ENCODE results near the gene XYLT1.

The XYLT1 gene

DNA sequence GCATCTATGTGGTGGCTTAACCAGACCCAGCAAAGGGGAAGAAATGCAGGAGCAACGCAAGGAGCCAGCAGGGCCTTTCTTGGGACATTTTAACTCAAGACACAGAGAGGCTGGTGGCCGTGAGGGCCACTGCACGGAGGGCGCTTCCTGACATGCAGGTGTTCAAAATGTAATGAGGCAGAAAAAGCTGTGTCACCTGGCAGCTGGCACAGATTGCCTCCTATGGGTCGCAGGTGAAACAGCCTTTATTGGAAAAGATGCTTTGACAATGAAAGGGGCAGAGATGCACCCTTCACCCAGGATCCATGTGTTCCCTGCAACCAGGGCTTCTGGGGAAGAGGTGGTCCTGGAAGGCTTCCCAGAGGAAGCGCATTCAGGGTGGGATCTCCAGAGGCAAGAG is 219.3 kb downstream of the XYLT1 start:
- Histone ChIP-seq H3K9me3 (ENCODE audit: insufficient read depth, low read depth, low read length) (no peaks in the 10 kb centered on the region), H3K27me3 (ENCODE audit: insufficient read depth, low read length, poor library complexity, severe bottlenecking) (no peaks in the 10 kb centered on the region), H3F3A (ENCODE audit: low read depth) (no peaks in the 10 kb centered on the region), H3K9me2 (replicated peaks; ENCODE audit: low read depth, low read length) (no peaks in the 10 kb centered on the region), H4K20me1 (ENCODE audit: insufficient read depth, low read length, poor library complexity, severe bottlenecking) (peaks cover 61% of the 10 kb centered on the region), H2AFZ (ENCODE audit: low read length) (no peak overlapping the region), H3K79me2 (ENCODE audit: insufficient read depth, low read length) (peaks cover 95% of the 10 kb centered on the region), H3K9ac (ENCODE audit: low read depth, low read length, poor library complexity, severe bottlenecking) (no peak overlapping the region), H3K4me2 (ENCODE audit: low read depth, low read length, poor library complexity, severe bottlenecking) (no peak overlapping the region), H3K36me3 (ENCODE audit: insufficient read depth, low read length) (peaks cover 86% of the 10 kb centered on the region; the same call in 1 of the 2 replicates), H3K4me1 (ENCODE audit: insufficient read depth, low read length, poor library complexity, severe bottlenecking) (no peaks in the 10 kb centered on the region), H3K4me3 (ENCODE audit: low read length, poor library complexity, severe bottlenecking) (no peak overlapping the region)
- TF ChIP-seq, protein P1, sequence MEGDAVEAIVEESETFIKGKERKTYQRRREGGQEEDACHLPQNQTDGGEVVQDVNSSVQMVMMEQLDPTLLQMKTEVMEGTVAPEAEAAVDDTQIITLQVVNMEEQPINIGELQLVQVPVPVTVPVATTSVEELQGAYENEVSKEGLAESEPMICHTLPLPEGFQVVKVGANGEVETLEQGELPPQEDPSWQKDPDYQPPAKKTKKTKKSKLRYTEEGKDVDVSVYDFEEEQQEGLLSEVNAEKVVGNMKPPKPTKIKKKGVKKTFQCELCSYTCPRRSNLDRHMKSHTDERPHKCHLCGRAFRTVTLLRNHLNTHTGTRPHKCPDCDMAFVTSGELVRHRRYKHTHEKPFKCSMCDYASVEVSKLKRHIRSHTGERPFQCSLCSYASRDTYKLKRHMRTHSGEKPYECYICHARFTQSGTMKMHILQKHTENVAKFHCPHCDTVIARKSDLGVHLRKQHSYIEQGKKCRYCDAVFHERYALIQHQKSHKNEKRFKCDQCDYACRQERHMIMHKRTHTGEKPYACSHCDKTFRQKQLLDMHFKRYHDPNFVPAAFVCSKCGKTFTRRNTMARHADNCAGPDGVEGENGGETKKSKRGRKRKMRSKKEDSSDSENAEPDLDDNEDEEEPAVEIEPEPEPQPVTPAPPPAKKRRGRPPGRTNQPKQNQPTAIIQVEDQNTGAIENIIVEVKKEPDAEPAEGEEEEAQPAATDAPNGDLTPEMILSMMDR (conservative IDR thresholded peaks at IDR 0.05; ENCODE audit: low read length): 0 out of 2 replicates have a peak, but pooled peaks have one; percentile 8
- TF ChIP-seq EZH2phosphoT487 (IDR thresholded peaks at IDR 0.05; ENCODE audit: borderline replicate concordance): no peak

DNA sequence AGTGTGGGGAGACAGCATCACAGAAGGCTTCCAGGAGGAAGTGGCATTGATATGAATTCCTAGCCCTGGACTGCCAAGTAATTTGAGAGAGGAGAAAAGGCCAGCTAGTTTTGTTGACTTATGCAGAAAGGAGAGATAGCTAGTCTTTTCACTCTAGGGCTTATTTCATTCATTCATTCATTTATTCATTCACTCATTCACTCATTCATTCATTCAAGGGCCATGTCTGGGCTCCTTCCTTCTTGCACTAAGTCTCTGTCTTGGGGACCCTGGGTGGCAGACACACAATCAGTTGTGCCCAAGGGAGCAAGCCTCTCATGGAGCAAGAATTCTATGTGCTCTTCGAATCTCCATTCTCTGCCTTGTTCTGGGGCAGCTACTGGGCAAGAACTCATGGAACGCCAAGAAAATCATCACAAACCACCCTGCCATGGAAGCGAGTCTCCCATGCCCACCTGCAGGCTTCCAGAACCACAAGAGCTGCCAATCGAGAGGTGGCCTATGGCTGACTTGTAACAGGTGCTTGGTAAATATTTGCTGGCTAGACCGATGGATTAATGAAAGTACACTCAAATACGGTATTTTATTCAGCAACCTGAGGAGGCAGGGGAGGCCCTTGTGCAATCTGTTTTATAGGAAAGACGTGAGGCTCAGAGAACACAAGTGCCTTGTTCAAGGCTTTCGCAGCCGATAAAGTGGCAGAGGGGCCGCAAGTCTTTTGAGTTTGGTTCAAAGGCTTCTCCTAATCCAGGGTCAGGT is 223.6 kb downstream of the XYLT1 start:
- Histone ChIP-seq H3K36me3 (ENCODE audit: insufficient read depth, low read length) (peaks cover 89% of the 10 kb centered on the region; the same call in 1 of the 2 replicates), H3K4me2 (ENCODE audit: low read depth, low read length, poor library complexity, severe bottlenecking) (no peak overlapping the region), H3F3A (ENCODE audit: low read depth) (no peaks in the 10 kb centered on the region), H3K4me3 (ENCODE audit: low read length, poor library complexity, severe bottlenecking) (no peak overlapping the region), H2AFZ (ENCODE audit: low read length) (no peak overlapping the region), H3K9me2 (replicated peaks; ENCODE audit: low read depth, low read length) (no peaks in the 10 kb centered on the region), H3K9ac (ENCODE audit: low read depth, low read length, poor library complexity, severe bottlenecking) (no peak overlapping the region), H3K27me3 (ENCODE audit: insufficient read depth, low read length, poor library complexity, severe bottlenecking) (no peaks in the 10 kb centered on the region), H3K79me2 (ENCODE audit: insufficient read depth, low read length) (peaks cover 98% of the 10 kb centered on the region), H4K20me1 (ENCODE audit: insufficient read depth, low read length, poor library complexity, severe bottlenecking) (peaks cover 74% of the 10 kb centered on the region), H3K9me3 (ENCODE audit: insufficient read depth, low read depth, low read length) (no peaks in the 10 kb centered on the region), H3K4me1 (ENCODE audit: insufficient read depth, low read length, poor library complexity, severe bottlenecking) (peaks cover 7% of the 10 kb centered on the region)
- TF ChIP-seq, protein P1 (conservative IDR thresholded peaks at IDR 0.05; ENCODE audit: low read length): no peak
- TF ChIP-seq EZH2phosphoT487 (IDR thresholded peaks at IDR 0.05; ENCODE audit: borderline replicate concordance): no peak

DNA sequence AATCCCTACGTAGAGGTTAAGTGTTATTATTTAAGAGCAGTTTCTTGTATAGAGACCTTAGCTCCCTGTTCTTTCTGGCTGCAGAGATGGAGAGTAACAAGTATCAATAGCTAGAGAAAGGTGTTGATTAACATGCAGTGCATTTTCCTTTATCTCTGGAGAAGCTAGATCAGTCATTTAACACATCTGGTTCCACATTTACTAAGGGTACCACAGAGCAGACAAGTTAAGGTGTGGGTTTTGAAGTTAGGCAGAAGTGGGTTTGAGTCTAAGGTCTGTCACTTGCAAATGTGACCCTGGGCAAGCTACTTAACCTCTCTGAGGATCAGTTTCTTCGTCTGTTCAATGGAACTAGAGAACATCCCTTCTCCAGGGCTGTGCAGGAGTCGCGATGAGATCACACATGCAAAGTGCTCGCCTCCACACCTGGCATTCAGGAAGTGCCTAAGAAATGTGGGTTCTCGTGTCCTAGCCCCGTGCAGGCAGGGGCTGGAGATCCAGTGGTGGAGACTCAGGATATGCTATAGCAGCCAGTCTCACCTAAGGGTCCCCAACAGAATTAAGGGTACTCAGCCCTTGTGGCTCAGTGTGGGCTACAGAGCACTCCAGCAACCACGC is 224.4 kb downstream of the XYLT1 start:
- Histone ChIP-seq H3K4me1 (ENCODE audit: insufficient read depth, low read length, poor library complexity, severe bottlenecking) (peaks cover 7% of the 10 kb centered on the region), H3K9me2 (replicated peaks; ENCODE audit: low read depth, low read length) (no peaks in the 10 kb centered on the region), H3K36me3 (ENCODE audit: insufficient read depth, low read length) (peaks cover 84% of the 10 kb centered on the region; the same call in 1 of the 2 replicates), H3F3A (ENCODE audit: low read depth) (no peaks in the 10 kb centered on the region), H4K20me1 (ENCODE audit: insufficient read depth, low read length, poor library complexity, severe bottlenecking) (peaks cover 71% of the 10 kb centered on the region), H3K79me2 (ENCODE audit: insufficient read depth, low read length) (peaks cover 98% of the 10 kb centered on the region), H3K9me3 (ENCODE audit: insufficient read depth, low read depth, low read length) (no peaks in the 10 kb centered on the region), H3K27me3 (ENCODE audit: insufficient read depth, low read length, poor library complexity, severe bottlenecking) (no peaks in the 10 kb centered on the region), H3K9ac (ENCODE audit: low read depth, low read length, poor library complexity, severe bottlenecking) (no peak overlapping the region), H3K4me2 (ENCODE audit: low read depth, low read length, poor library complexity, severe bottlenecking) (no peak overlapping the region), H3K4me3 (ENCODE audit: low read length, poor library complexity, severe bottlenecking) (no peak overlapping the region), H2AFZ (ENCODE audit: low read length) (no peak overlapping the region)
- TF ChIP-seq, protein P1 (conservative IDR thresholded peaks at IDR 0.05; ENCODE audit: low read length): no peak
- no peak for TF ChIP-seq EZH2phosphoT487 (IDR thresholded peaks at IDR 0.05; ENCODE audit: borderline replicate concordance)

Measured in Loucy (cell line).